Measurements from ENCODE around the gene CELF2.

- no peak for TF ChIP-seq EZH2phosphoT487 (IDR thresholded peaks at IDR 0.05; ENCODE audit: insufficient read depth, low read depth)
- TF ChIP-seq EZH2 (IDR thresholded peaks at IDR 0.05; ENCODE audit: insufficient read depth, poor library complexity, severe bottlenecking), result no peak
Observed at GRCh38 chr10:11237571-11237970, 219.9 kb downstream of the CELF2 start.

Measured in GM23248 (cell line).